Ectodermal cell (in vitro differentiated cells): ENCODE results near the gene GRIP1.

Experiments used
- H3K27ac ChIP-seq: 2 replicates; pipeline ENCODE4 v1.7.0; 2013; ENCODE audit warnings: mild to moderate bottlenecking, low read depth, low read length; ENCODE audit not compliant: insufficient read depth, poor library complexity, severe bottlenecking
- H3K27me3 ChIP-seq: 2 replicates; pipeline ENCODE4 v1.7.0; 2013; ENCODE audit warnings: mild to moderate bottlenecking, low read length; ENCODE audit not compliant: insufficient read depth, control insufficient read depth, poor library complexity, severe bottlenecking
- H3K36me3 ChIP-seq: one replicate; pipeline ENCODE4 v1.7.0; 2013; ENCODE audit warnings: low read length; ENCODE audit not compliant: control insufficient read depth, insufficient read depth
- H3K4me1 ChIP-seq: one replicate; pipeline ENCODE4 v1.7.0; 2013; ENCODE audit warnings: low read length; ENCODE audit not compliant: control insufficient read depth, insufficient read depth
- H3K4me3 ChIP-seq: 2 replicates; pipeline ENCODE4 v1.7.0; 2013; ENCODE audit warnings: low read depth, low read length, control low read depth; ENCODE audit not compliant: insufficient read depth
- H3K9me3 ChIP-seq: 2 replicates; pipeline ENCODE4 v1.7.0; 2013; ENCODE audit warnings: mild to moderate bottlenecking, low read length, moderate library complexity; ENCODE audit not compliant: control insufficient read depth
- WGBS, 2 experiments: methylation state at CpG; one replicate each; pipeline ENCODE4 v1.1.7; 2013; ENCODE audit warnings: missing lambda C conversion rate in 2 of 2; 5-methylcytosine and 5-hydroxymethylcytosine counted together

The GRIP1 gene

GRCh38 chr12:66302827-66303169 is 376.1 kb downstream of the GRIP1 start:
- 0 to 3% methylated on average over 2 of the region's 6 CpGs for WGBS, 2 experiments
- H3K36me3 ChIP-seq: no peaks in the 10 kb centered on the region
- H3K4me1 ChIP-seq: no peaks in the 10 kb centered on the region
- no peak overlapping the region for H3K27ac ChIP-seq
- H3K4me3 ChIP-seq: peak overlapping the region; percentile 56
- no peaks in the 10 kb centered on the region for H3K9me3 ChIP-seq
- peaks cover 18% of the 10 kb centered on the region for H3K27me3 ChIP-seq

- H3K36me3 ChIP-seq: no peaks in the 10 kb centered on the region
- H3K9me3 ChIP-seq: no peaks in the 10 kb centered on the region
- H3K27ac ChIP-seq: no peak within 1 kb of the TSS
- peaks cover 18% of the 10 kb centered on the region for H3K27me3 ChIP-seq
- H3K4me1 ChIP-seq: no peaks in the 10 kb centered on the region
- WGBS, 2 experiments: 2 to 3% methylated on average over 45 of the region's 45 CpGs
- peak within 1 kb of the TSS; percentile 56 for H3K4me3 ChIP-seq
These were observed 376.7 kb downstream of the GRIP1 start, which contains the start of gene HELB for GRCh38 chr12:66301944-66302826. Gene HELB, plus strand, starts transcription at chr12:66302493. Its CDS starts 111 bp downstream, at chr12:66302604.

- WGBS, 2 experiments: 94% methylated on average over 2 of the region's 3 CpGs; no CpG with 5 or more reads in 1 of the 2 experiments
- Histone ChIP-seq H3K36me3 (no peaks in the 10 kb centered on the region), H3K9me3 (no peaks in the 10 kb centered on the region), H3K4me3 (no peak overlapping the region), H3K4me1 (no peaks in the 10 kb centered on the region), H3K27ac (no peak overlapping the region), H3K27me3 (peaks cover 18% of the 10 kb centered on the region)
These were observed 381.0 kb downstream of the GRIP1 start for GRCh38 chr12:66297923-66298322.
